Sigmoid colon (tissue), 4 donors: Measurements from ENCODE around the gene FBXO3.

ENCODE experiments used
- POLR2A ChIP-seq, 2 donors: fragments of 450-650 bp; IDR thresholded peaks; one replicate each; pipeline ENCODE4 v1.6.1; 2016; ENCODE audit warnings: antibody characterized with exemption in 2 of 2, mild to moderate bottlenecking in 2 of 2, moderate library complexity in 2 of 2
- POLR2AphosphoS5 ChIP-seq, 4 donors: sonication (generic); formaldehyde crosslinking; IDR thresholded peaks; one replicate each; pipeline ENCODE4 v1.6.1; 2017; ENCODE audit warnings: antibody characterized with exemption in 4 of 4
- TF ChIP-seq, protein P1 (sequence below), 4 experiments: fragments of 450-650 bp in 3 of 4; fragments of 200-600 bp in 1 of 4; IDR thresholded peaks; one replicate each; pipeline ENCODE4 v1.5.1; 2016 to 2019; ENCODE audit warnings: antibody characterized with exemption in 4 of 4, mild to moderate bottlenecking in 3 of 4, moderate library complexity in 2 of 4

- TF ChIP-seq, protein P1, sequence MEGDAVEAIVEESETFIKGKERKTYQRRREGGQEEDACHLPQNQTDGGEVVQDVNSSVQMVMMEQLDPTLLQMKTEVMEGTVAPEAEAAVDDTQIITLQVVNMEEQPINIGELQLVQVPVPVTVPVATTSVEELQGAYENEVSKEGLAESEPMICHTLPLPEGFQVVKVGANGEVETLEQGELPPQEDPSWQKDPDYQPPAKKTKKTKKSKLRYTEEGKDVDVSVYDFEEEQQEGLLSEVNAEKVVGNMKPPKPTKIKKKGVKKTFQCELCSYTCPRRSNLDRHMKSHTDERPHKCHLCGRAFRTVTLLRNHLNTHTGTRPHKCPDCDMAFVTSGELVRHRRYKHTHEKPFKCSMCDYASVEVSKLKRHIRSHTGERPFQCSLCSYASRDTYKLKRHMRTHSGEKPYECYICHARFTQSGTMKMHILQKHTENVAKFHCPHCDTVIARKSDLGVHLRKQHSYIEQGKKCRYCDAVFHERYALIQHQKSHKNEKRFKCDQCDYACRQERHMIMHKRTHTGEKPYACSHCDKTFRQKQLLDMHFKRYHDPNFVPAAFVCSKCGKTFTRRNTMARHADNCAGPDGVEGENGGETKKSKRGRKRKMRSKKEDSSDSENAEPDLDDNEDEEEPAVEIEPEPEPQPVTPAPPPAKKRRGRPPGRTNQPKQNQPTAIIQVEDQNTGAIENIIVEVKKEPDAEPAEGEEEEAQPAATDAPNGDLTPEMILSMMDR (IDR thresholded peaks at IDR 0.05), result no peak
- TF ChIP-seq POLR2A (IDR thresholded peaks at IDR 0.05) (no peak), POLR2AphosphoS5 (IDR thresholded peaks at IDR 0.05) (no peak)
Observed at GRCh38 chr11:33772300-33772699, 2.0 kb downstream of the FBXO3 start.
